Measurements from ENCODE around the gene GNB2.

- TF ChIP-seq CTCF (IDR thresholded peaks at IDR 0.05; ENCODE audit: low read depth, low read length, poor library complexity, severe bottlenecking) (no peak), EZH2phosphoT487 (IDR thresholded peaks at IDR 0.05; ENCODE audit: borderline replicate concordance, low read length) (no peak)
Measured at GRCh38 chr7:100630066-100630465, 43.5 kb upstream of the GNB2 start.
